ENCODE results near the gene MYH16.

GRCh38 chr7:99311702-99312101 is 39.1 kb downstream of the MYH16 start:
- TF ChIP-seq MLX (CRISPR knock-in tag; conservative IDR thresholded peaks at IDR 0.05) (no peak), ATF3 (IDR thresholded peaks at IDR 0.05) (no peak), ATF3 (CRISPR knock-in tag; conservative IDR thresholded peaks at IDR 0.05) (no peak), ZNF740 (CRISPR knock-in tag; IDR thresholded peaks at IDR 0.05) (no peak), ZNF740 (tag; IDR thresholded peaks at IDR 0.05) (no peak), POLR2A (conservative IDR thresholded peaks at IDR 0.05) (no peak)

Data from K562 (cell line).